Measurements from ENCODE around the gene PCNX2.
"Not testable (repeated sequence)": the region's sequence is repeated elsewhere in the genome, so short reads cannot be mapped to it uniquely, and the experiment has no call there.

The PCNX2 gene

DNA sequence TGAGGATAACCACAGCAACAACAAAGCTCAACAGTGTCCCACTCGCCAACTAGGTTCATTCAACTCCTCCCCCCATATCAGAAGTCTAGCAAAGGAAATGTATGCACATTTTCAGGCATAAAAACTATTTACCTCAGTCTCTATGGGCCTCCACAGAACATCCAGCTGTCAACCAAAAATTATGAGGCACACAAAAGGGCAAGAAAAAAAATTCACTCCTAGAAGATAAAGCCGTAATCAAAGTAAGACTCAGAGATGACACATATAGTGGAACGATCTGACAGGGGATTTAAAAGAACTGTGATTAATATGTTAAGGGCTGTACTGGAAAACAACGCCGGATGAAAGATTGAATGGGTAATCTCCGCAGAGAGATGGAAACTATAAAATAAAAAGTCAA lies 186.4 kb downstream of the PCNX2 start:
- H3K4me1 ChIP-seq = peaks cover 0 to 14% (median 6%) of the 10 kb centered on the region in 4 donors
- no peak overlapping the region for H3K4me3 ChIP-seq
- no peaks in the 10 kb centered on the region for H3K9me3 ChIP-seq
- H3K27me3 ChIP-seq = no peaks in the 10 kb centered on the region
- TF ChIP-seq, protein P1, sequence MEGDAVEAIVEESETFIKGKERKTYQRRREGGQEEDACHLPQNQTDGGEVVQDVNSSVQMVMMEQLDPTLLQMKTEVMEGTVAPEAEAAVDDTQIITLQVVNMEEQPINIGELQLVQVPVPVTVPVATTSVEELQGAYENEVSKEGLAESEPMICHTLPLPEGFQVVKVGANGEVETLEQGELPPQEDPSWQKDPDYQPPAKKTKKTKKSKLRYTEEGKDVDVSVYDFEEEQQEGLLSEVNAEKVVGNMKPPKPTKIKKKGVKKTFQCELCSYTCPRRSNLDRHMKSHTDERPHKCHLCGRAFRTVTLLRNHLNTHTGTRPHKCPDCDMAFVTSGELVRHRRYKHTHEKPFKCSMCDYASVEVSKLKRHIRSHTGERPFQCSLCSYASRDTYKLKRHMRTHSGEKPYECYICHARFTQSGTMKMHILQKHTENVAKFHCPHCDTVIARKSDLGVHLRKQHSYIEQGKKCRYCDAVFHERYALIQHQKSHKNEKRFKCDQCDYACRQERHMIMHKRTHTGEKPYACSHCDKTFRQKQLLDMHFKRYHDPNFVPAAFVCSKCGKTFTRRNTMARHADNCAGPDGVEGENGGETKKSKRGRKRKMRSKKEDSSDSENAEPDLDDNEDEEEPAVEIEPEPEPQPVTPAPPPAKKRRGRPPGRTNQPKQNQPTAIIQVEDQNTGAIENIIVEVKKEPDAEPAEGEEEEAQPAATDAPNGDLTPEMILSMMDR (IDR thresholded peaks at IDR 0.05) = no peak
- intact Hi-C loops (cut with DNase I; ENCODE audit: low total_unique reads) = no loop called here
- H3K36me3 ChIP-seq = no peaks in the 10 kb centered on the region
- DNase-seq = no peak
- no peak overlapping the region for H3K27ac ChIP-seq

DNA sequence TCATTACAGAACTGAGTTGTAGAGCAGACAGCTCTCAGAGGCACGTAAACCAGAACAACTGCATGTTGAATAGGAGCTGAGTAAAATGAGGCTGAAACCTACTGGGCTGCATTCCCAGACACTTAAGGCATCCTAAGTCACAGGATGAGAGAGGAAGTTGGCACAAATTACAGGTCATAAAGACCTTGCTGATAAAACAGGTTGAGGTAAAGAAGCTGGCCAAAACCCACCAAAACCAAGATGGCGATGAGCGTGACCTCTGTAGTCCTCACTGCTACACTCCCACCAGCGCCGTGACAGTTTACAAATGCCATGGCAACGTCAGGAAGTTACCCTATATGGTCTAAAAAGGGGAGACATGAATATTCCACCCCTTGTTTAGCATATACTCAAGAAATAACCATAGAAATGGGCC lies 187.8 kb downstream of the PCNX2 start:
- H3K4me3 ChIP-seq; H3K4me1 ChIP-seq; H3K27me3 ChIP-seq; H3K27ac ChIP-seq; H3K9me3 ChIP-seq; DNase-seq; intact Hi-C loops (cut with DNase I; ENCODE audit: low total_unique reads); H3K36me3 ChIP-seq: not testable (repeated sequence)

DNA sequence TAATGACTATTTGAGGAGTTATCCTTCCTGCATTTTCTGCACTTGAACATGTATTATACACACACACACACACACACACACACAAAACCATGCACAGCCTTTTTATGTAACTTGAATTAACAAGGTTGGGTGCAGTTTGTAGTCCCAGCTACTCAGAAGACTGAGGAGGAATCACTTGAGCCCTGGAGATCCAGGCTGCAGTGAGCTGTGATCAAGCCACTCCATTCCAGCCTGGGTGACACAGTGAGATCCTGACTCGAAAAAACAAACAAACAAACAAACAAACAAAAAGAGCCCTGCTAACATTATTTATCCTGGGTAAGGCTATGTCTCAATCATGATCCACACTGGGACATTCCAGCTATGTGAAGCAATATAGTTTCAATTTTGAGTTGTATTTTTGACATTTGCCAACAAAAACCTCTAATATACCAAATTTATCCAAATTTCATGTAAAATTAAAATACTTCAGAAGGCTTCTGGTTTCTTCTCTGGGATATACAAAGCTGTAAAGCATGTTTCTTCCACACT lies 188.3 kb downstream of the PCNX2 start:
- Histone ChIP-seq H3K27ac (no peak overlapping the region), H3K9me3 (no peaks in the 10 kb centered on the region), H3K36me3 (no peaks in the 10 kb centered on the region), H3K4me1 (peaks cover 0 to under 1% (median 0%) of the 10 kb centered on the region in 4 donors), H3K27me3 (no peaks in the 10 kb centered on the region), H3K4me3 (no peak overlapping the region)
- DNase-seq = no peak
- intact Hi-C loops (cut with DNase I; ENCODE audit: low total_unique reads) = no loop called here
- TF ChIP-seq, protein P1 (IDR thresholded peaks at IDR 0.05) = no peak

DNA sequence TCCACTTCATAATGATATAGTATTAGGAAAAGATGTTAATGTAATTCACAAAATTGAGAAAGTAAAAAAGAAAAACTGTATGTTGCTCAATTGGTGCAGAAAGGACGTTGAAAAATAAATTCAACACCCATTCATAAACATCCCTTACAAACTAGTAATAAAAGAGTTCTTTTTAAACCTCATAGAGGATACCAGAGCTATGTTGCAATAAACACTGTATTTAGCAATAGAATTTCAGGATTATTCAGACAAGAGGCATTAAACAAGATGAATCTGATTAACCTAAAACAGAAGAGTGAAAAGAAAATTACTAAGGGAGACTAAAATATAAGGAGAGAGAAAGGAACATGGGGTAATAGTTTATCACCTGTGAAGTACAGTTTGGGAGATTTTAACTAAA lies 190.3 kb downstream of the PCNX2 start:
- no peak overlapping the region for H3K4me3 ChIP-seq
- intact Hi-C loops (cut with DNase I; ENCODE audit: low total_unique reads) = no loop called here
- H3K9me3 ChIP-seq = no peaks in the 10 kb centered on the region
- TF ChIP-seq, protein P1 (IDR thresholded peaks at IDR 0.05) = no peak
- H3K4me1 ChIP-seq = no peaks in the 10 kb centered on the region
- no peak overlapping the region for H3K27ac ChIP-seq
- no peaks in the 10 kb centered on the region for H3K27me3 ChIP-seq
- DNase-seq = no peak
- no peaks in the 10 kb centered on the region for H3K36me3 ChIP-seq

DNA sequence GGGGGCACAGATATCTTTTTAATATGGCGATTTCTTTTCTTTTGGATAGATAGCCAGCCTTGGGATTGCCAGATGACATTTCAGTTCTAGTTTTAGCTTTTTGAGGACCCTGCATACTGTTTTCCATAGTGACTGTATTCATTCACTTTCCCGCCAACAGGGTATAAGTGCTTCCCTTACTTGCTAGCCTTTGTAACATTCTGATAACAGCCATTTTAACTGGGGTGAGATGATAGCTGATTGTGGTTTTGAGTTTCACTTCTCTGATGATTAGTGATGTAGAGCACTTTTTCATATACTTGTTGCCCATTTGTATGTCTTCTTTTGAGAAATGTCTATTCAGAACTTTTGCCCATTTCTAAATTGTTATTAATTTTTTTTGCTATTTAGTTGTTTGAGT lies 193.2 kb downstream of the PCNX2 start:
- TF ChIP-seq, protein P1 (IDR thresholded peaks at IDR 0.05) = no peak
- H3K27ac ChIP-seq = no peak overlapping the region
- H3K9me3 ChIP-seq = no peaks in the 10 kb centered on the region
- no peaks in the 10 kb centered on the region for H3K36me3 ChIP-seq
- intact Hi-C loops (cut with DNase I; ENCODE audit: low total_unique reads) = no loop called here
- DNase-seq = no peak
- H3K4me1 ChIP-seq = no peaks in the 10 kb centered on the region
- no peak overlapping the region for H3K4me3 ChIP-seq
- H3K27me3 ChIP-seq = no peaks in the 10 kb centered on the region

DNA sequence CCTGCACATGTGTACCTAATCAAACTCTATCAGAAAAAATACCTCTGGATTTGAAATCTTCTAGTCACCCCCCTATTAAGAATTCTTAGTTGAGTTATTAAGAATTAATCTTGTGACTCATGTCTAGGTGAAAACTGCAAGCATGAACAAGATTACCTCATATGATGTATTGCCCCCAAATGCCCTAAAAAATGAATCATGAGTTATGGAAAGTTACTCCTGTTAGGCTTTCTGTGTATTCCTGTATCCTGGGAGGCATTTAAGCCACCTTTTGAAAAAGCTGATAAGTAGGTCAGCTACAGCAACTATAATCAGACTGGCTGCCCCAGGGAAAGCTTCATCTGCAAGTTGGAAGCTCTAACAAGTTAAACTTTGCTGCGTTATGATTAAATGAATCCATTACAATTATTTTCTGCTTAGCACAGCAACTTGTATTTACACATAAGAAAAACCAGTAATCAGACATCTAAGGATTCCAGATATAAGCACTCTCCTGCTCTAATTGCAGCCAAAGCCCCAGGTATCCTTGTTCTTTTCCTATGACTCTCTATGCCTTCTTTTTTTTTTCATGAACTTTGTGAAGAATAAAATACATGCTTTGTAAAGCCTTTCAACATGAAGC lies 197.5 kb downstream of the PCNX2 start:
- no peak for DNase-seq
- H3K36me3 ChIP-seq = no peaks in the 10 kb centered on the region
- no peaks in the 10 kb centered on the region for H3K27me3 ChIP-seq
- intact Hi-C loops (cut with DNase I; ENCODE audit: low total_unique reads) = no loop called here
- H3K4me1 ChIP-seq = no peaks in the 10 kb centered on the region
- TF ChIP-seq, protein P1 (IDR thresholded peaks at IDR 0.05) = no peak
- H3K9me3 ChIP-seq = no peaks in the 10 kb centered on the region
- H3K27ac ChIP-seq = no peak overlapping the region
- no peak overlapping the region for H3K4me3 ChIP-seq

Measured in tibial artery (tissue), 4 donors.